ENCODE data around the gene TMEM244.

TMEM244 gene

DNA sequence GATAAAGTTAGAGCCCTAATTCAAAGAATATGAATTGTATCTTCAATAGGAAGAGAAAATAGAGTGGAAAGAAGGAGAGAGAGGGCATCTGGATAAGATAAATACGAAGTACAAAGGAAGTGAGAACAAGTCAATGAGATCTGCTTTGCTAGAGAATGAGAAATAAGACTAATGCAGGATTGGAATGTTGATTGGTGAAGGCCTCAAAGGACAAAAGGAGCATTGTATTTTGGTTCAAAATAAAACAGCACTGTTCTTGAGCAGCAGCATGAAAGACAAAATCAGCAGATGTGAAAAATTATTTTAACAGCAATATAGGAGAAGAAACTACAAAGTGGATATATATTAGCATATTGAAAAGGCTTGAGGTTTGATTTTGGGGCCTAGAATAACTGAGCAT is 5.1 kb upstream of the TMEM244 start:
- TF ChIP-seq, protein P1, sequence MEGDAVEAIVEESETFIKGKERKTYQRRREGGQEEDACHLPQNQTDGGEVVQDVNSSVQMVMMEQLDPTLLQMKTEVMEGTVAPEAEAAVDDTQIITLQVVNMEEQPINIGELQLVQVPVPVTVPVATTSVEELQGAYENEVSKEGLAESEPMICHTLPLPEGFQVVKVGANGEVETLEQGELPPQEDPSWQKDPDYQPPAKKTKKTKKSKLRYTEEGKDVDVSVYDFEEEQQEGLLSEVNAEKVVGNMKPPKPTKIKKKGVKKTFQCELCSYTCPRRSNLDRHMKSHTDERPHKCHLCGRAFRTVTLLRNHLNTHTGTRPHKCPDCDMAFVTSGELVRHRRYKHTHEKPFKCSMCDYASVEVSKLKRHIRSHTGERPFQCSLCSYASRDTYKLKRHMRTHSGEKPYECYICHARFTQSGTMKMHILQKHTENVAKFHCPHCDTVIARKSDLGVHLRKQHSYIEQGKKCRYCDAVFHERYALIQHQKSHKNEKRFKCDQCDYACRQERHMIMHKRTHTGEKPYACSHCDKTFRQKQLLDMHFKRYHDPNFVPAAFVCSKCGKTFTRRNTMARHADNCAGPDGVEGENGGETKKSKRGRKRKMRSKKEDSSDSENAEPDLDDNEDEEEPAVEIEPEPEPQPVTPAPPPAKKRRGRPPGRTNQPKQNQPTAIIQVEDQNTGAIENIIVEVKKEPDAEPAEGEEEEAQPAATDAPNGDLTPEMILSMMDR (IDR thresholded peaks at IDR 0.05) = no peak

GRCh38 chr6:129865013-129865412 is 3.9 kb upstream of the TMEM244 start:
- TF ChIP-seq, protein P1 (IDR thresholded peaks at IDR 0.05) = no peak

DNA sequence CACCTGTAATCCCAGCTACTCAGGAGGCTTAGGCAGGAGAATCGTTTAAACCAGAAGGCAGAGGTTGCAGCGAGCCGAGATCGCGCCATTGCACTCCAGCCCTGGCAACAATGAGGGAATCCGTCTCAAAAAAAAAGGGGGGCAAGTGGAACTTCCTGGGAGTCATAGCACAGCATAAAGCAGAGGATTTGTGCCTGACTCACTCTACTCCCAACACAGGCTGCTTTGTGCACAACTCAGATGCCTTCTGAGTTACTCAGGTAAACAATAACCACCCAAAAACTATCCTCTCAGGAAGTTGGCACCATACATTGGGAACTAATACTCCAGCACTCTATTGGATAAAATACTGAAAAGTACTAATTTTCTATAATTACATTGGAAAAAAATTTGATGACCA is 2.5 kb upstream of the TMEM244 start:
- TF ChIP-seq, protein P1 (IDR thresholded peaks at IDR 0.05) = no peak

DNA sequence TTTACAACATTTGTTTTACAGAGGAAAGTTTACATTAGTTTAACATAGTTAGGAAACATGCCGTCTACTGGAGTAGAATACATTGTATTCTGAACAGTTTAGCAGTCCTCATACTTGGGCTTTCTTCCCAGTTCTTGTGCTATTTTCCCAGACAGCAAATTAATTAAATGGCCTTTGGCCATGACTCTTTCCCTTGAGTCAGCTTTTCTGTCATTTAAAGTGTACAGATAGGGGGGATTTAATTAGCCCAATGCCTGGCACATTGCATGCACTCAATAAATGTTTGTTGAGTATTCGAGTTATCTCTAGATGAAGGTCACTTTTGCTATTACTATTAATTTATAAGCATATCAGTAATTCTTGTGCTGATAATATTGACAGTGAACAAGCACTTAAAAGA is 1.6 kb downstream of the TMEM244 start:
- TF ChIP-seq, protein P1 (IDR thresholded peaks at IDR 0.05) = no peak

- TF ChIP-seq, protein P1 (IDR thresholded peaks at IDR 0.05) = no peak
Observed at GRCh38 chr6:129857838-129858237, 3.3 kb downstream of the TMEM244 start.

GRCh38 chr6:129853996-129854711 is 7.0 kb downstream of the TMEM244 start:
- TF ChIP-seq, protein P1 (IDR thresholded peaks at IDR 0.05) = no peak

GRCh38 chr6:129852257-129852858 is 8.8 kb downstream of the TMEM244 start:
- TF ChIP-seq, protein P1 (IDR thresholded peaks at IDR 0.05) = no peak
